NK-92 (cell line): ENCODE measurements around the gene TMEM147.

Experiments used
- DNase-seq: peaks from one replicate; lab custom pipeline; 2025; ENCODE audit not compliant: unreplicated experiment; lab: John Stamatoyannopoulos, UW

The TMEM147 gene

DNA sequence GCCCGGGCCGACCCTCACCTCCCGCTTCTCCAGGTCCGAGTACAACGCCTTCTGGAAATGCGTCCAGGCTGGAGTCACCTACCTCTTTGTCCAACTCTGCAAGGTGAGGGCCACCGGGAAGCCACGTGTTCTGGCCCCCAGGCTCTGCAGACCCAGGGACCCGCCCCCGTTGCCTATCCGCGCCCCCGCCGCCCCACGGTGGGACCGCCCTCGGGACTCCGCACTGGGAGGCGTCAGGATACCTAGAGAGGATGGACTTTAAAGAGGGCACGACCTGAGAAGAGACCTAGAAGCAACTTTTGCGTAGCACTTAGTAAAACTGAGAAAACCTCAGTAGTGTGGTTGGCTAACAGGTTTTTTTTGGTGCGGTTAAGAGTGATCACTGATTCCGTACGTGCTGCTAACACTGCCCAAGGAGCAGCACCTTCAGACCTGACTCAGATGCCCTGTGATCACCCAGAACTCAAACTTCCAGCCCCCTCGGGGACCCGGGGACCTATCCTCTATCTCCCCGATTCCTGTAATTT is 492 bp downstream of the TMEM147 start:
- DNase-seq = no peak

DNA sequence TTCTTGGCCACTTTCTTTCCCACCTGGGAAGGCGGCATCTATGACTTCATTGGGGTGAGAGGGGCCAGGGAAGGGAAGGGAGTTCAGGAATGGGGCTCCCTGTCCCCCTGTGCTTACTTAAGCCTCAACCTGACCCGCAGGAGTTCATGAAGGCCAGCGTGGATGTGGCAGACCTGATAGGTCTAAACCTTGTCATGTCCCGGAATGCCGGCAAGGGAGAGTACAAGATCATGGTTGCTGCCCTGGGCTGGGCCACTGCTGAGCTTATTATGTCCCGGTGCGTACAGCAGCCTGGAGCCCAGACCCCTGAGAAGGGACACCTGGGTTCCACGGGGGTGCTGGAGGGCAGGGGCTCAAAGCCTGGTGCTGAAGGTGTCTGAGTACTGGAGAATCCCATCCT is 1.1 kb downstream of the TMEM147 start:
- no peak for DNase-seq

DNA sequence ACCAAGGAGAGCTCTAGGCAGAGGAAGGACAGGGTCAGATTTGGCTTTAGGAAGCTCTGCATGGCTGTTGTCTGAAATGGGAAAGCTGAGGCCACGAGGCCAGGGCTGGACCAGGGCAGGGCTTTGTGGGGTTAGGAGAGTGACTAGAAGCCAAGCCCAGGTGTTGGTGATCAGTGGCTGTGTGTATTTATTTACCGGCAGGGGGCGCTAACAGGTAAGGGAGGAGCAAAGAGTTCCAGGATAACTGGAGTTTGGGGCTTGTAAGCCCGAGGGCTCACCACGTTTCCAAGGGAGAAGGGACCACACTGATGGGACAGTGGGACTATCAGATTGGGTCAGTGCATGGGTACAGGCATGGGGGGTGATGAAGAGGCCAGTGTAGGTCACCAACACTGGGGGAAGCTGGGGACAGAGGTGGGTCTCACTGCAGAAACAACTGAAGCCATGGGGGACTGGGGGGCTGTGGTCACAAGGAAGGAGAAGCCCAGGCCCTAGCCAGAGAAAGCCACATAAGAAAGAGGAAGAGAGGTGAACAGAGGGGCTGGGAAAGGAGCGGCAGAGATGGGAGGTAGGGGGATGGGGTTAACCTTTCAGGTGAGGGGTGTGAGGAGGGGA is 3.9 kb downstream of the TMEM147 start:
- DNase-seq = no peak

DNA sequence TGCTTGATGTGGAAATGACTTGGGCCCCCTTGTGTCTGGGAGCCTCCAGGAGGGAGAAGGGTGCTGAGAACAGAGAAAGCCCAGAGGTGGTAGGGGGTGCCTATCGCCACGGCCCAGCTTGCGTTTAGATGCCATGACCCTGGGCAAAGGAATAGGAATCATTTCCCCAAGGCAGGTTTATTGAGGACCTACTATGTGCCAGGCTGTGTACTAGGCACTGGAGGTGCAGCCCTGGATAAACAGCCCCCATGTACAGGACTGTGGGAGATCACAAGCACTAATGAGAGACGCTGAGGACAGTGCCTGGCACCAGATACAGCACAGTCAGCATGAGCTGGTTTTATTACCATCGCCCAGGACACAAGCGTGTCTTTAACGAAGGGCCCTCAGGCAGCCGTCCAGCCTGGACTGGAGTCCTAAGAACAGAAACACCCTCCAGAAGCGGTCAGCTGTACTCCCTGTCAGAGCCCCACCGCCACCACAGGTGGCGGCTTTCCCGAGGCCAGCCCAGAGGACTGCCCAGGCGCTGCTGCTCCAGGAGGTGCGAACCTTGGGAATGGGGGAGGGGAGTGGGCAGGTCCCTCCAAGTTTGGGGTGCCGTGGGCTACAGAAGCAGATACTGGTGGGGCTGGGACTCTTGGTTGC is 4.6 kb downstream of the TMEM147 start:
- DNase-seq = no peak

DNA sequence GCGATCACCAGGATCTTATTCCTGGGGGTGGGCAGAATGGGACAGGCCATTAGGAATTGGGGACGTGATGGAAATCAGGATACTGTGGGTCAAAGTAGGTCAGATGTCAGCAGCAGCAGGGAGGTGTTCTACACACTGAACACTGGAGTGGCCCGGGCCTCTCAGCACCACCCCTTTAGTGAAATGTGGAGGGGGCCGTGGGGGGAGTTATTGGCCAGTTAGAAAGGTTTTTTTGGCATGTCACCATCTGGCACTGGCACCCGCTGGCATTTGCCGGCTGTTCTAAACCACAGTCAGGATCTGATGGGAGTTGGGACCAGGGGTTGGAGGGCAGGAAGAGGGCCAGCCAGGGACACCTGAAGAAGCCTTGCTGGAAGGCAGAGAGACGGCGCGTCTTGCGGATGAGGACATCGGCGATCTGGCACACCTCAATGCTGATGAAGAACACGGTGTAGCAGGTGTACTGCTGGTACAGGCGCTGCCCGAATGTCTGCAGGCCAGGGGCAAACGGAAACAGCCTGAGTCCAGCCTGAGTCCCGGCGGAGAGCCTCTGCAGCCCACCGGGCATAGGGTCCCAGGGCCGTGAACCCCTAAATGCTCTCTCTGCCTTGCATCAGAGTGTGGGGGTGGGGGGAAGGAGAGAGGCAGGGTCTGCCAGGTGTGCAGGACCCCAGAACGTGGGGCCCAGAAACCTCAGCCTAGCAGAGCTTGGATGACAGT is 5.8 kb downstream of the TMEM147 start:
- no peak for DNase-seq

DNA sequence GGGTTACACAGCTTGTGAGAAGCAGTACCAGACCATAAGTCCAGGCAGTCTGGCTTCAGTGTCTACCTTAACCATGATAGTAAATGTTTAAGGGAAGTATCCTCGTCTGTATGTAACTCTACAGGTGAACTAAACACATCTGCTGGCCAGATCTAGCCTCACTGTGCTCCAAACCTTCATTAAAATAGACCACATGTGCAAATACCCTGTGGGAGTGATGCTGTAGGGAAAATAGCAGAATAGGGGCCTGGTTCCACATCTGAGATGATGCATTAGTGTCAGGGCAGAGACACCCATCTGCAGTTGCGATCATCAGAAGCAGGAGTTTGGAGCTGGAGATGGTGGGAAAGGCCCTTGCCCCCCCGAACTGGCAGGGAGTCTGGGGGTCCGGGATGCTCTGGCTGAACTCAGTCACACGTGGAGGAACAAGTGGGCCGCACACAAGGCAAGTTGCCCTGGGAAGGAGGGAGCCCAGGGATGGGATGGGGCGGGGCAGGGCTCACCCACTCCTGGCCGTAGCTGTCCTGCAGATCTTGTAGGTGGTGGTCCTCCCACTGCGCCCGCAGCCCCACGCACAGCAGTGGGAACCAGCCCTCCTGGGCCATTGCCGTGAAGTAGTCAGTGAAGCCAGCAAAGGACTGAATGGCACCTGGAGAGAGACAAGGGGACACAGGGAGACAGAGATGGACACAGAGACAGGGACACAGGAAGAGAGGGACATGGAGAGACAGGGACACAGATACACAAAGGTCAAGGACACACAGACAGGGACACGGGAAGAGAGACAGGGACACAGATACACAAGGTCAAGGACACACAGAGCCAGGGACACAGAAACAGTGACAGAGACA is 7.3 kb downstream of the TMEM147 start:
- no peak for DNase-seq

DNA sequence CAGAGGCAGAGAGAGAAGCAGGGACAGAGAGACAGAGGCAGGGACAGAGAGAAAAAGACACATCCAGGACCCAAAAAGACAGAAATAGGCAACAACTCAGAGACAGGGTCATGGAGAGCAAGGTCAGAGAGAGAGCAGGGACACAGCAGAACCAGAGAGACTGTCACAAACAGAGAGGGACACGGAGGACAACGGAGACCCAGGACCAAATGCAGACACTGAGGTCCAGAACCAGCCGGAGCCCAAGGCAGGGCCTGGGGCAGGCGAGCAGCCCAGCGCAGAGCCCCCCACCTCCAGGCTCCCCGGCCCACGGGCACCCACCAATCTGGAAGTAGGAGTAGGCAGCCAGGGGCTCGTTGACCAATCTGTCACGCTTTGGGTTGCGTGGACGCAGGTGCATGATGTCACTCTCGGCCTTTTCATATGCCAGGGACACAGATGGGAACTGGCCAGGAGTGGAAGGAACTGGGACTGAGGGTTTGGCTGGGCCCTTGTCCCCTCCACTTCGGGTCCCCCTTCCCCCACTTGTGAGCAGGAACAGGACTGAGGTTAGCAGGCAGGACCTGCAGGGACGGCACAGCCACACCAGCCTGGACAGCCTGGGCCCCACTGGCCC is 8.1 kb downstream of the TMEM147 start:
- no peak for DNase-seq

DNA sequence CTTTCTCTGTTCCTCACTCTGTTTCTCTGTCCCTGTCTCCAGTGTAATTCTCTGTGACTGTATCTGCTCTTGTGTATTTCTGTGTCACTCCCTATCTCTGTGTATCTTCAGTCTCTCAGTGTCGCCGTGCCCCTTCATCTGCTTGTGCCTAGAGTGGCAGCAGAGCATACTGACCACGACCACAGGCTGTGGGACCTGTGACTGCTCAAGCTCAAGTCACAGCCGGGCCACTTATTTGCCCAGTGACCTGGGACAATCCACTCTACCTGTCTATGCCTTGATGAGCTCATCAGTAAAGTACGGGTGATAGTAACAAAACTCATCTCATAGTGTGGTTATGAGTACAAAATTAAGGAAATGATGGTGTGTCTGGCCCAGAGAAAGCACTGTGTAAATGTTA is 8.7 kb downstream of the TMEM147 start:
- no peak for DNase-seq

DNA sequence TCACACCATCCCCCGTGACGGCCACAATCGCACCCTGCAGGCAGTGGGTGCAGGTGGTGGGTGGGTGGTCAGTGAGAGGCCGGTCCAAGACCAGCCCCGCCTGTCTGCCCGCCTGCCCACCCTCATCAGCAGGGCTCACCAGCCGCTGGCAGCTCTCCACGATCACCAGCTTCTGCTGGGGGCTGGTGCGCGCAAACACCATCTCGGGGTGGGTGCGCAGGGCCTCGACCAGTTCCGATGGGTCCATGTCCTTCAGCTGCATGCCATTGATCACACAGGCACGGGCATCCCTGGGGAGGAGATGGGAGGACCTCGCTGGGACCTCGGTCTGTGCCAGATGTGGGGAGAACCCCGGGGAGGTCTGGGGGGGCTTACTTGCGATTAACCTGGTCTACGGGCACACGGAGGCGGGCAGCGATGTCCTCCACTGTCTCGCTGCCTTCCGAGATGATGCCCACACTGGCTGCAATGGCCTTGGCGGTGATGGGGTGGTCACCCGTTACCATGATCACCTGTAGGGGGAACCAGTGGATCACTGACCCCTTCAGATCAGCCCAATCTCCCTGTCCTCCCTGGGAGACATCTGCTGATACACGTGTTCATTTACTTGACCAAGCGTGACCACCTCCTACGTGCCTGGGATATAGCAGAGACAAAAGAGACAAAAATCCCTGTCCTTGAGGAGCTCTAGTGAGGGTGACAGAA is 10.0 kb downstream of the TMEM147 start:
- no peak for DNase-seq

DNA sequence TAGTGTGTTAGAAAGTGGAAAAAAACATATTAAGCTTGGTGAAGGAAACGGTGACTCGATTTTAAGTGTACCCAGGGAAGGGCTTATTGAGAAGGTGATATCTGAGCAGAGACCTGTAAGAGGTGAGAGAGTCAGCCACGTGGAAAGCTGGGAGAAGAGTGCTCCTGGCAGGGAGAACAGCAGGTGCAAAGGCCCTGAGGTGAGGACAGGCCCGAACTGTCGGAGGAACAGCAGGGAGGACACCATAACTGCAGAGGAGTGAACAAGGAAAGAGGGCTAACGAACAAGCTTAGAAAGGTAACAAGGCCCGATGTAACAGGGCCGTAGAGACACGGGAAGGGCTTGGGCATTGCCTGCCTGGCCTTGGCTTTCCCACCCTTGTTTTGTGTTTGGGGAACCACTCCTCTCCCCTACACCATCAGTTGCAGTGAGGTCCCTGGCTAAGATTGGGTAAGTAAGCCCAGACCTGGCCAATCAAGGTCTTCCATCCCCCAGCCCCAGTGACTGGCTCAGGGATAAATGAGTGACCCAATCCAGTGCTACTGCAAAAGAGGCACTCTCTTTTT is 10.7 kb downstream of the TMEM147 start:
- DNase-seq = no peak

DNA sequence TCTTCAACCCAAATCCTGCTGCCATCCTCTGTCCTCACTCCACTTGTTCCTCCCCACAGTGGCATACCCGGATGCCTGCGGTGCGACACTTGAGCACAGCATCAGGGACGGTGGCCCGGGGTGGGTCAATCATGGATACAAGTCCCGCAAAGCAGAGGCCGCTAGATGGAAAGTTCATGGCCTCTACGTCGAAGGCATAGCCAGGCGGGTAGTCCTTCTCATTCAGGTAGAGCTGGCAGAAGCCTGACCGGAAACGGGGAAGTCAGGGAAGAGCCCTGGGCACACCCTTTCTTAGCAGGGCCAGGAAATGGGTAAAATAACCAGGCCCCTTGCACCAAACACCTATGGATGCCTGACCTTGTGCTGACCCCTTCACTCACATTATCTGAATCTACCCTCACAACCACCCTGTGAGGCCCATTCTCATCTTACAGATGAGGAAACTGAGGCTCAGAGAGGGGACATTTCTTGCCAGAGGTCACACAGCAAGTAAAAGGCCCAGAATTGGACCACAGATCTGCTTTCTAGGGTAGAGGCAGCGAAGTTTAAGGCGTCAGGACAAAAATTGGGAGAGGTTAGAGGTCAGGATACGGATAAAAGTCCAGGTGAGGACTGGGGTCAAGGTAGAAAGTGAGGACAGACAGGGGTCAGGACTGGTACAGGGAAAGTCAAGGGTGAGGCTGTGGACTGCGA is 11.6 kb downstream of the TMEM147 start:
- no peak for DNase-seq

DNA sequence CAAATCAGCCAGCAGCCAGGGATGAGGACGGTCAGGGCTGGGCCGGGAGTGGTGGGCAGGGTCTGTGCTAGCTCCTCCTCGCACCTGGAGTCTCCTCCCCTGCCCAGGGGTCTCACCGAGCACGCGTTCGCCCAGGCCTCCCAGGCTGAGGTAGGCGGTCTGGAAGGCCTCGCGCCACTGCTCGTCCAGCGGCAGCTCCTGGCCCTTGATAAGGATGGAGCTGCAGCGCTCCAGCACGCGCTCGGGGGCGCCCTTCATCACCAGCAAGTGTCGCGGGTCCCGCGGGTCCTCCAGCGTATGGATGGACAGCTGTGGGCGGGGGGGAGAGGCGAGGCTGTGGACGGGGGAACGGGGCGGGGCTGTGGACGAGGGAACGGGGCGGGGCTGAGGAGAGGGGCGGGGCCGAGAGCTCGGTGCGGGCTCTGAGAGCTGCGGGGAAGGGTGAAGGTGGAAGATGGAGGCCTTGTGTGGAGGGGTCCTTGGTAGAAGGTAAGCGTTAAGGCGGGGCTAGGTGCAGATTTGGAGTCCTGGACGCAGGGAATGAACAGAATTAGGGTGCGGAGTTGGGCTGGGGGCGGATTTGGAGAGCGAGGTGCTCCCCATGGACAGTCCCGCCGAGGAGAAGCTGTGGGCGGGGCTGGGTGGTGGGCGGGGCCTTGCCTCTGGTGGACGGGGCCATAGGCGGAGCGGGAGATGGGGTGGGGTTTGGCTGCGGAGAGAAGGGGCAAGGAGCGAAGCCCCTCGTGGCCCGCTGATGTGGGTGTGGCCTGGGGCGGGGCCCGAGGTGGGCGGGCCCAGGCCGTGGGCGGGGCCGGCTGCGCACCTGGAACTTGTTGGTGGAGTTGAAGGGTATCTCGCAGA is 12.3 kb downstream of the TMEM147 start:
- no peak for DNase-seq

DNA sequence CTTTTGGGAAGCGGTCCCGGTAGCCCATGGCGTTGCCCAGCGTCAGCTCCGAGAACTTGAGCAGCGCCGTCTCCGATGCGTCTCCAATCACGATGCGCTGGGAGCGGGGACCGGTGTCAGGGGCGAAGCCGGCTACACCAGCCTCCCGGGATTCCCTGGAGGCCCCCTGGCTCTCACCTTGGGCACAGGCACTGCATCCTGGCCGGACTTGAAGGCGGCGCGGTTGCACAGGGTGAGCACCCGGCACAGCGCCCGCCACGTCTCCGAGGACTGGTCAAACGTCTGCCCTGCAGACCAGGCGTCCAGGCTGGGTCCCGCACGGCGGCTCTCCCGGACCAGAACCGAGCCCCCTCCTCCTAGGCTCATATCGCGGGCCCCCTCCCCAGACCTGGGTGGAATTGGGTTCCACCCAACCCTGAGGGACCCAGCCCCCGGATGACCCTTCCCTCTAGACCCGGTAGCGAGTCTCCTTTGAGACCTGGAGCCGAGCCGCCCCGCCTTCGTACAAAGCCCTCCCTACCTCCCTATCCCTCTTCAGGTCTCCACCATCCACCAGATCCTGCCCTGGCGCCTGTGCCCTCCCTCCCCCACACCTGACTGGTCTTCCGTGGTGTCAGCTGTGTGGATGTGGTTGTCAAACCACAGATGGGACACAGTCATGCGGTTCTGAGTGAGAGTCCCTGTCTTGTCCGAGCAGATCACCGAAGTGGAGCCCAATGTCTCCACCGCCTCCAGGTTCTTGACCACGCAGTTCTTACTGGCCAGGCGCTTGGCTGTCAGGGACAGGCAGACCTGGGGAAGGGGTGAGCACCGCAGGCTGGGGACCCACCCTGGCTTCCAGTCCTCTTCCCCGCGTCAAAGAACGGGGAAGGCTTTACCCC is 13.2 kb downstream of the TMEM147 start:
- DNase-seq = no peak

DNA sequence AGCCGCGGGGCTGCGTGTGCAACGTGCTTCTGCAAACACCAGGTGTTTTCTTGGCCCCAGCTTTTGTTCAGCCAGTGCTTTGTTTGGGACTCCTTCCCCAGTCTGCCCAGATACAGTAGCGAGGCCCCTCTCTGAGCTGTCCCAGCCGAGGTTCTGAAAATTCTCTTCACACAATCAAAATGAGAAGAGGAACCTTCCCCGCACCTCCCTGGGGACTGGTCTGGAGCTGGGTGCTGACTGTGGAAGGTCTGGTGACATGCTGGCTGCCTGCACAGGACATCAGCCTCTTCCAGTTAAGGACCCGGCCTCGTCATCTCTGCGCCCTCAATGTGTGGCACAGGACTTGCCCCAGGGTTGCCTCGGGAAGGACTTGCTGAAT is 13.8 kb downstream of the TMEM147 start:
- no peak for DNase-seq

DNA sequence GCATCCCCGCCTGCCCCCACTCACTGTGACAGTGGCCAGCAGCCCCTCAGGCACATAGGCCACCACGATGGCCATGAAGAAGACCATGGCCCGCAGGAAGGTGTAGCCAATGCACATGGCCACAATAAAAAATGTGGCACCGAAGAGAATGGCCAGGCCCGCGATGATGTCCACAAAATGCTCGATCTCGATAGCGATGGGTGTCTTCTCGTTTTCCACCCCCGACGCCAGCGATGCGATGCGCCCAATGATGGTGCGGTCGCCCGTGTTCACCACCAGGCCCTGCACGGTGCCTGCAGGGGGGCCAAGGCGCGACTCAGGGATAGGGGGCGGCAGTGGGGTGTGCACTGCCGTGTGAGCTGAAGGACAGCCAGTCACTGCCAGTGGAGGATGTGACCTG is 14.4 kb downstream of the TMEM147 start:
- DNase-seq = no peak

DNA sequence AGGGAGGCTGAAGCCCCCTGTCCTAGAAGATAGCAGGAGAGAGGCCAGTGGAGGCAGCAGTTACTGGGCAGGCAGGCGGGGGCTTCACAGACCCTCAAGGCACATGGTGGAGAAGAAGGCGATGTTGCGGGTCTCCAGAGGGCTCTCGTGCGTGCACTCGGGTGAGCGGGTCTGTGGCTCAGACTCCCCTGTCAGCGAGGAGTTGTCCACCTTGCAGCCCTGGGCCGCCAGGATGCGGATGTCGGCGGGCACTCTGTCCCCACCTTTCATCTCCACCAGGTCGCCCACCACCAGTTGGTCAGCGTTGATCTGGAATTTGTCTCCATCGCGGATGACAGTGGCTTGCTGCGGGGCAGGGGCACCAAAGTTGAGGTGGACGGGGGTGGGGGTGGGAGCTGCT is 14.8 kb downstream of the TMEM147 start:
- no peak for DNase-seq

DNA sequence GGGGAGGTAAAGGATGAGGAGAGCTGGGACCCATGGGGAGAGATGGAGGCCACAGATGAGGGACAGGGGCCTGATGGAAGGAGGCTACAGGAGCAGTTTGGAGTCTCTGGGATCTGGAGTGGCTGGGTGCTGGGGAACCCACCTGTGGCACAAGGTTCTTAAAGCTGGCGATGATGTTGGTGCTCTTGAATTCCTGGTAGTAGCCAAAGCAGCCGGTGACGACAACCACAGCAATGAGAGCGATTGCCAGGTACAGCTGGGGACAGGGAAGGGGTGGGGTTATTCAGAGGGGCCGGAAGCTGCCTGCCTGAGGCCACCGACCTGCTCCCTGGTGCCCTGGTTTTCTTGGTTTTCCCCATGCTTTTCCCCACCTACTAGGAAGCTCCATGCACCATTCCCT is 15.3 kb downstream of the TMEM147 start:
- DNase-seq = no peak

DNA sequence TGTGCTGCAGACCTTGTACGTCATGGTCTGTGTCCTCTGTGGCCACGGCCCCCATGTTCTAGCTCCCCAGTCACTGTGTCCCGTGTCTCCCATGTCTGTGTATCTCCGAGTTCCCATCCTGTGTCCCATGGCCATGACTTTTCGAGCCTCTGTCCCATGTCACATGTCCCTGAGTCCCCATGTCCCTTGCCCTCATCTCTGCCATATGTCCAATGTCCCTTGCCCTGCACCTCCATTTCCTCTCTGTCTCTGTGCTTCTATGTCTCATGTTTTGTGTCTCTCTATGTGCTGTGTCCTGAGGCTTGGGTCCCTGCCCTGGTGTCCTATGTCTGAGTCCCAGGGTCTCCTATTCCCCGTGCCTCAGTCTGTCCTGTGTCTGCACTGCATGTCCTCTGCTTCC is 16.0 kb downstream of the TMEM147 start:
- DNase-seq = no peak
